GM12878 (cell line): ENCODE results near the gene RBM44. TPM values are rescaled to one million over a fixed set of nuclear protein-coding genes. Genes with fewer than 3 reads are reported as not detected.

Experiments used
- BCL11A ChIP-seq: IDR thresholded peaks from 2 replicates; pipeline ENCODE4 v1.6.1; 2011; ENCODE audit warnings: low read depth, low read length
- FOS ChIP-seq: IDR thresholded peaks from 3 replicates; pipeline ENCODE4 v1.6.1; 2011; ENCODE audit warnings: borderline replicate concordance; ENCODE audit not compliant: insufficient read length; ENCODE audit errors: extremely low read depth
- HSF1 ChIP-seq: fragments of 150-350 bp; IDR thresholded peaks from 2 replicates; pipeline ENCODE4 v1.6.1; 2014; ENCODE audit warnings: mild to moderate bottlenecking, low read depth, low read length
- MAX ChIP-seq: IDR thresholded peaks from 2 replicates; pipeline ENCODE4 v1.6.1; 2012; ENCODE audit warnings: low read depth, low read length, improper control_type of control experiment
- RELB ChIP-seq: fragments of 450-650 bp; IDR thresholded peaks from 2 replicates; pipeline ENCODE4 v1.6.1; 2017; ENCODE audit warnings: low read depth, mild to moderate bottlenecking, moderate library complexity
- SMC3 ChIP-seq: IDR thresholded peaks from 2 replicates; pipeline ENCODE4 v1.6.1; 2011; ENCODE audit warnings: low read length, improper control_type of control experiment, borderline replicate concordance
- polyA plus RNA-seq, 11 experiments: library from polyadenylated mRNA; depleted of rRNA in 4 of 11; unstranded in 6 of 11; stranded (reverse) in 5 of 11; fragments of >200 nt; fragmentation: Nextera tagmentation in 4 of 11; fragmentation: Illumina TruSeq in 1 of 11; extraction: Ambion mirVana in 4 of 11; extraction: Trizol in 1 of 11; gene quantifications; 1 replicate in 1 of 11; 2 replicates in 10 of 11; pipeline versions ENCODE4 v1.2.1 to v1.2.3, GENCODE V29; 2011 to 2016; ENCODE audit warnings: inconsistent platforms in 2 of 11, missing spikeins in 2 of 11, low read depth in 1 of 11
- total RNA-seq, 4 experiments: library from RNA; depleted of rRNA in 3 of 4; stranded (reverse); fragments of >200 nt in 3 of 4; fragmentation: Illumina TruSeq in 1 of 4; extraction: Trizol in 1 of 4; gene quantifications; 2 replicates each; pipeline versions ENCODE4 v1.2.1 to v1.2.3, GENCODE V29; 2013 to 2021
- TF ChIP-seq, protein P1 (sequence below): IDR thresholded peaks from 2 replicates; pipeline ENCODE4 v1.6.1; 2011; ENCODE audit warnings: mild to moderate bottlenecking, low read depth, low read length, moderate library complexity; ENCODE audit not compliant: insufficient replicate concordance

RBM44 gene
- total and polyA plus RNA-seq, 10 of the 15 experiments (the other 5 are each of a cell fraction or from before 2014, with no cell fraction given) = 0.14 to 1.4 (median 0.62) TPM; not detected in 1

- TF ChIP-seq RELB (no peak), BCL11A (no peak), SMC3 (no peak), MAX (no peak), HSF1 (no peak), FOS (no peak)
- TF ChIP-seq, protein P1, sequence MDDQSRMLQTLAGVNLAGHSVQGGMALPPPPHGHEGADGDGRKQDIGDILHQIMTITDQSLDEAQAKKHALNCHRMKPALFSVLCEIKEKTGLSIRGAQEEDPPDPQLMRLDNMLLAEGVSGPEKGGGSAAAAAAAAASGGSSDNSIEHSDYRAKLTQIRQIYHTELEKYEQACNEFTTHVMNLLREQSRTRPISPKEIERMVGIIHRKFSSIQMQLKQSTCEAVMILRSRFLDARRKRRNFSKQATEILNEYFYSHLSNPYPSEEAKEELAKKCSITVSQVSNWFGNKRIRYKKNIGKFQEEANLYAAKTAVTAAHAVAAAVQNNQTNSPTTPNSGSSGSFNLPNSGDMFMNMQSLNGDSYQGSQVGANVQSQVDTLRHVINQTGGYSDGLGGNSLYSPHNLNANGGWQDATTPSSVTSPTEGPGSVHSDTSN = no peak
Measured at GRCh38 chr2:237759176-237759575, 39.4 kb upstream of the RBM44 start (continued).
